PC-3 (cell line): Measurements from ENCODE around the gene PBX3. TPM values are rescaled to one million over a fixed set of nuclear protein-coding genes. Genes with fewer than 3 reads are reported as not detected.

Experiments
- ATAC-seq: fragments of 200-7000 bp; cut with Tn5 transposase; 2 replicates; pipeline ENCODE4 v1.9.1; 2020; ENCODE audit warnings: mild to moderate bottlenecking, moderate library complexity
- BruUV-seq: library from RNA; stranded (reverse); fragments of 400-500 nt; replicated peaks from 2 replicates; lab custom pipeline; 2021; lab: Mats Ljungman, UMichigan
- CTCF ChIA-PET: fragments of 300-600 bp; sonication (Branson Sonifier 250); formaldehyde crosslinking; loops from one replicate; lab custom pipeline; 2022; ENCODE audit warnings: antibody characterized with exemption; lab: Charles Lee
- POLR2A ChIA-PET: fragments of 300-600 bp; sonication (Branson Sonifier 250); formaldehyde crosslinking; loops from one replicate; lab custom pipeline; 2022; ENCODE audit warnings: antibody characterized with exemption; ENCODE audit not compliant: unreplicated experiment; lab: Charles Lee
- DNase-seq: peaks from one replicate; pipeline ENCODE4 v3.0.0-alpha.2; 2015
- H2AFZ ChIP-seq: fragments of 300-600 bp; sonication (generic); 2 replicates; pipeline ENCODE4 v1.6.0; 2016; ENCODE audit warnings: antibody characterized with exemption, low read length
- H3F3A ChIP-seq: fragments of 300-600 bp; sonication (generic); one replicate; pipeline ENCODE4 v1.6.0; 2017; ENCODE audit warnings: antibody characterized with exemption, low read length, control low read depth, mild to moderate bottlenecking; ENCODE audit not compliant: unreplicated experiment
- H3K27ac ChIP-seq: fragments of 300-600 bp; sonication (generic); 2 replicates; pipeline ENCODE4 v1.5.1; 2016; ENCODE audit warnings: mild to moderate bottlenecking, low read length
- H3K27me3 ChIP-seq: fragments of 300-600 bp; sonication (generic); 2 replicates; pipeline ENCODE4 v1.6.1; 2016; ENCODE audit warnings: low read length, mixed read lengths
- H3K36me3 ChIP-seq: fragments of 300-600 bp; sonication (generic); 2 replicates; pipeline ENCODE4 v1.6.1; 2016; ENCODE audit warnings: low read depth, mixed run types, low read length, mixed read lengths
- H3K4me1 ChIP-seq: fragments of 300-600 bp; sonication (generic); 2 replicates; pipeline ENCODE4 v1.5.1; 2016; ENCODE audit warnings: low read length; ENCODE audit not compliant: insufficient read depth
- H3K4me2 ChIP-seq: fragments of 300-600 bp; sonication (generic); 2 replicates; pipeline ENCODE4 v1.6.0; 2016; ENCODE audit warnings: low read length
- H3K4me3 ChIP-seq: fragments of 300-600 bp; sonication (generic); 2 replicates; pipeline ENCODE4 v1.5.1; 2016; ENCODE audit warnings: mild to moderate bottlenecking, low read length, mixed read lengths
- H3K79me2 ChIP-seq: fragments of 300-600 bp; sonication (generic); 2 replicates; pipeline ENCODE4 v1.6.1; 2017; ENCODE audit warnings: low read length, mixed read lengths
- H3K9ac ChIP-seq: fragments of 300-600 bp; sonication (generic); 2 replicates; pipeline ENCODE4 v1.6.0; 2016; ENCODE audit warnings: mild to moderate bottlenecking, low read length
- H3K9me2 ChIP-seq: fragments of 300-600 bp; sonication (generic); replicated peaks from 2 replicates; pipeline ENCODE4 v1.6.1; 2016; ENCODE audit warnings: mixed run types, low read length, mixed read lengths
- H3K9me3 ChIP-seq: fragments of 300-600 bp; sonication (generic); 2 replicates; pipeline ENCODE4 v1.6.1; 2016; ENCODE audit warnings: low read length, mixed read lengths
- H4K20me1 ChIP-seq: fragments of 300-600 bp; sonication (generic); 2 replicates; pipeline ENCODE4 v1.6.1; 2016; ENCODE audit warnings: low read length, mixed read lengths
- CTCF ChIP-seq: fragments of 300-600 bp; sonication (generic); conservative IDR thresholded peaks from 2 replicates; pipeline ENCODE4 v1.5.1; 2017; ENCODE audit warnings: antibody characterized with exemption, low read depth, mild to moderate bottlenecking, low read length
- EZH2 ChIP-seq: fragments of 300-600 bp; sonication (generic); IDR thresholded peaks from one replicate; pipeline ENCODE4 v1.6.1; 2017; ENCODE audit warnings: antibody characterized with exemption, mild to moderate bottlenecking, low read length; ENCODE audit not compliant: unreplicated experiment
- EZH2phosphoT487 ChIP-seq: fragments of 300-600 bp; sonication (generic); IDR thresholded peaks from 2 replicates; pipeline ENCODE4 v1.6.1; 2018; ENCODE audit warnings: mild to moderate bottlenecking, antibody characterized with exemption, low read length, borderline replicate concordance
- intact Hi-C: fragments of 100-400 bp; cut with micrococcal nuclease; formaldehyde crosslinking; loops from 2 replicates; pipeline ENCODE4 v1.9.0; 2023
- total RNA-seq: library from RNA; depleted of rRNA; stranded (reverse); fragments of >200 nt; gene quantifications from 2 replicates; pipeline ENCODE4 v1.2.3, GENCODE V29; 2014

Gene PBX3
- total RNA-seq, 1 experiment from 2014 or later = 35.5 TPM

GRCh38 chr9:125843646-125844045 is 96.5 kb downstream of the PBX3 start:
- no peaks in the 10 kb centered on the region for H4K20me1 ChIP-seq
- H3K9ac ChIP-seq = no peak overlapping the region
- no peak for DNase-seq
- H3K4me2 ChIP-seq = no peak overlapping the region
- TF ChIP-seq EZH2 = no peak
- no peaks in the 10 kb centered on the region for H3K9me2 ChIP-seq
- no peaks in the 10 kb centered on the region for H3K9me3 ChIP-seq
- ChIA-PET POLR2A (no interaction called here), CTCF (no interaction called here)
- no peak overlapping the region for H3K4me3 ChIP-seq
- H3K4me1 ChIP-seq = no peaks in the 10 kb centered on the region
- no peak overlapping the region for H3K27ac ChIP-seq
- BruUV-seq = no TSS peak
- H3K27me3 ChIP-seq = no peaks in the 10 kb centered on the region
- H3F3A ChIP-seq = no peaks in the 10 kb centered on the region
- no peak for ATAC-seq
- no peaks in the 10 kb centered on the region for H3K79me2 ChIP-seq
- intact Hi-C loops = no loop called here
- no peaks in the 10 kb centered on the region for H3K36me3 ChIP-seq
- no peak overlapping the region for H2AFZ ChIP-seq

- Histone ChIP-seq H3K9ac (no peak overlapping the region), H4K20me1 (no peaks in the 10 kb centered on the region), H3K4me2 (no peak overlapping the region), H2AFZ (no peak overlapping the region), H3K9me2 (no peaks in the 10 kb centered on the region), H3K27me3 (no peaks in the 10 kb centered on the region), H3K4me3 (no peak overlapping the region), H3K27ac (no peak overlapping the region), H3K36me3 (no peaks in the 10 kb centered on the region), H3F3A (no peaks in the 10 kb centered on the region), H3K79me2 (no peaks in the 10 kb centered on the region), H3K9me3 (no peaks in the 10 kb centered on the region), H3K4me1 (no peaks in the 10 kb centered on the region)
- BruUV-seq = no TSS peak
- intact Hi-C loops = no loop called here
- no peak for DNase-seq
- POLR2A ChIA-PET = no interaction called here
- TF ChIP-seq EZH2 (no peak), CTCF (no peak), EZH2phosphoT487 (no peak)
- CTCF ChIA-PET = no interaction called here
- ATAC-seq = no peak
Measured at GRCh38 chr9:125844611-125845010, 97.4 kb downstream of the PBX3 start.

- Histone ChIP-seq H2AFZ (no peak overlapping the region), H3K9ac (no peak overlapping the region), H3K27me3 (no peaks in the 10 kb centered on the region), H3K27ac (no peak overlapping the region), H3K36me3 (no peaks in the 10 kb centered on the region), H3K9me3 (no peaks in the 10 kb centered on the region), H3K4me3 (no peak overlapping the region), H3K79me2 (no peaks in the 10 kb centered on the region), H3K9me2 (no peaks in the 10 kb centered on the region), H3K4me1 (no peaks in the 10 kb centered on the region), H3F3A (no peaks in the 10 kb centered on the region), H3K4me2 (no peak overlapping the region), H4K20me1 (no peaks in the 10 kb centered on the region)
- ChIA-PET POLR2A (interaction anchor here (0.5 kb wide), 1 partner anchor 549 kb away, joined by 5 read pairs; no protein-coding TSS in a partner anchor), CTCF (no interaction called here)
- intact Hi-C loops = no loop called here
- no TSS peak for BruUV-seq
- no peak for DNase-seq
- no peak for ATAC-seq
- no peak for TF ChIP-seq EZH2phosphoT487
Measured at GRCh38 chr9:125845271-125845808, 98.2 kb downstream of the PBX3 start.

- ChIA-PET CTCF (no interaction called here), POLR2A (no interaction called here)
- Histone ChIP-seq H3K9me3 (no peaks in the 10 kb centered on the region), H4K20me1 (no peaks in the 10 kb centered on the region), H3K27ac (no peak overlapping the region), H3K9me2 (no peaks in the 10 kb centered on the region), H3K79me2 (no peaks in the 10 kb centered on the region), H2AFZ (no peak overlapping the region), H3K4me2 (no peak overlapping the region), H3K9ac (no peak overlapping the region), H3K27me3 (no peaks in the 10 kb centered on the region), H3F3A (no peaks in the 10 kb centered on the region), H3K36me3 (no peaks in the 10 kb centered on the region), H3K4me3 (no peak overlapping the region), H3K4me1 (no peaks in the 10 kb centered on the region)
- intact Hi-C loops = no loop called here
- no TSS peak for BruUV-seq
- no peak for ATAC-seq
- TF ChIP-seq EZH2phosphoT487 (no peak), CTCF (no peak), EZH2 (no peak)
- no peak for DNase-seq
Measured at GRCh38 chr9:125847735-125848134, 100.6 kb downstream of the PBX3 start.
